NCI-H2081 treated with DMSO at 0.1 percent for 48 hours (cell line): Measurements from ENCODE around the gene AHNAK.

ENCODE experiments used
- DNase-seq: peaks from one replicate; lab custom pipeline; 2025; lab: John Stamatoyannopoulos, UW

The AHNAK gene

GRCh38 chr11:62548545-62549335 is 2.1 kb upstream of the AHNAK start:
- DNase-seq, result no peak

GRCh38 chr11:62547691-62548281 is 1.2 kb upstream of the AHNAK start:
- no peak for DNase-seq

- DNase-seq, result no peak
These were observed 471 bp upstream of the AHNAK start for GRCh38 chr11:62546929-62547625.

GRCh38 chr11:62545437-62546243 is 966 bp downstream of the AHNAK start:
- DNase-seq, result no peak

- no peak for DNase-seq
These were observed 1.8 kb downstream of the AHNAK start for GRCh38 chr11:62544581-62545436.

GRCh38 chr11:62543680-62544444 is 2.7 kb downstream of the AHNAK start:
- DNase-seq, result no peak

GRCh38 chr11:62542750-62543567 is 3.6 kb downstream of the AHNAK start:
- no peak for DNase-seq

- no peak for DNase-seq
These were observed 4.4 kb downstream of the AHNAK start for GRCh38 chr11:62542111-62542745.

- no peak for DNase-seq
These were observed 5.6 kb downstream of the AHNAK start for GRCh38 chr11:62540804-62541701.

- no peak for DNase-seq
These were observed 7.2 kb downstream of the AHNAK start for GRCh38 chr11:62539238-62539925.

- DNase-seq, result no peak
These were observed 8.0 kb downstream of the AHNAK start for GRCh38 chr11:62538470-62539237.

GRCh38 chr11:62536301-62536957 is 10.2 kb downstream of the AHNAK start:
- DNase-seq, result no peak

GRCh38 chr11:62535802-62536201 is 10.8 kb downstream of the AHNAK start:
- DNase-seq, result no peak

GRCh38 chr11:62534779-62535545 is 11.6 kb downstream of the AHNAK start:
- DNase-seq, result no peak

GRCh38 chr11:62532096-62532495 is 14.5 kb downstream of the AHNAK start:
- no peak for DNase-seq
